Lower lobe of right lung (tissue), 2 donors: ENCODE measurements around the gene MUC22. TPM values are rescaled to one million over a fixed set of nuclear protein-coding genes. Genes with fewer than 3 reads are reported as not detected.
"Not testable (repeated sequence)": the region's sequence is repeated elsewhere in the genome, so short reads cannot be mapped to it uniquely, and the experiment has no call there.

Experiments used
- ATAC-seq, 2 donors: fragments of 200-7000 bp; cut with Tn5 transposase; one replicate each; pipeline ENCODE4 v1.9.1; 2020 to 2022; ENCODE audit warnings: mild to moderate bottlenecking in 2 of 2, moderate library complexity in 2 of 2
- DNase-seq: peaks from one replicate; pipeline ENCODE4 v3.0.0-alpha.2; 2020
- H3K27ac ChIP-seq: fragments of 200-600 bp; one replicate; pipeline ENCODE4 v1.8.0; 2022
- H3K27me3 ChIP-seq: fragments of 200-600 bp; one replicate; pipeline ENCODE4 v1.8.0; 2022; ENCODE audit warnings: low read depth
- H3K36me3 ChIP-seq: fragments of 200-600 bp; one replicate; pipeline ENCODE4 v1.8.0; 2022; ENCODE audit warnings: mild to moderate bottlenecking
- H3K4me1 ChIP-seq: fragments of 200-600 bp; one replicate; pipeline ENCODE4 v1.8.0; 2022
- H3K4me3 ChIP-seq: fragments of 200-600 bp; one replicate; pipeline ENCODE4 v1.8.0; 2022; ENCODE audit warnings: mild to moderate bottlenecking
- H3K9me3 ChIP-seq: fragments of 200-600 bp; one replicate; pipeline ENCODE4 v1.8.0; 2022
- intact Hi-C: fragments of 100-400 bp; cut with DNase I; formaldehyde crosslinking; loops from one replicate; pipeline ENCODE4 v1.11.0; 2022
- total RNA-seq: library from RNA; stranded (reverse); fragmentation: NEBNext Ultra II Directional; extraction: Animal tissue kit (Norgen Biotek cat#: 25700); gene quantifications from one replicate; pipeline ENCODE4 v1.2.1, GENCODE V29; 2021
- TF ChIP-seq, protein P1 (sequence below): fragments of 200-600 bp; IDR thresholded peaks from one replicate; pipeline ENCODE4 v1.8.0; 2022; ENCODE audit warnings: antibody characterized with exemption, mild to moderate bottlenecking
- donor health status: DM: no; HTN: yes; CAD: no; lungs with severe emphysema.

Gene MUC22
- total RNA-seq, 1 donor from 2014 or later, result not detected

DNA sequence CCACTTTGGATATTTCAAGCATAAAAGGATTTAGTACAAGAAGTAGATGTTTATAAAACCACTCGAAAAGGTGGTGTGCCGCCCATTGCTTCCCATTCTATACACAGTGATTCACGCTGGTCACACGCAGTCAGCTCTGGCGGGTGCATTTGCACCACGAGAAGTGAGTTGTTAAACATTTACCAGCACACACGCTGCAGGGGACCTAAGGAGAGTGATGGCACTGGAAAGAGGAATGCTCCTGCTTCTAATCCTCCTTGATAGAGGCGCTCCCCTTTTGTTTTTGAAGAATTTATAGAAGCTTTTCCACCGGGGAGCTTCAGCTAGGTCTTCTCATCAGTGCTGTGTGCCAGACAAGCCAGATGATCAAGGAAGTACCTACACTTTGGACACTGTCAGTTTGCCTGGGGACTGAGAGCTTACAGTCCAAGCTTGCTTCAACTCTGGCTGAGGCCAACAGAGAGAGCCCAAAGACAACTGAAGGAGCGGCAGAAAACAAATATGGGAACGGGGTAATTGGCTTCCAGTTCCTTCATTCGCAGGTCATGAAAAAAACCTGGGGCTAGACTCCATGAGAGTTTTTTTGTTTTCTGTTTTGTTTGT is 31.2 kb downstream of the MUC22 start:
- no peaks in the 10 kb centered on the region for H3K9me3 ChIP-seq
- H3K27ac ChIP-seq, result no peak overlapping the region
- no peak overlapping the region for H3K4me3 ChIP-seq
- intact Hi-C loops, result no loop called here
- peak; percentile 48 to 87 for ATAC-seq
- TF ChIP-seq, protein P1, sequence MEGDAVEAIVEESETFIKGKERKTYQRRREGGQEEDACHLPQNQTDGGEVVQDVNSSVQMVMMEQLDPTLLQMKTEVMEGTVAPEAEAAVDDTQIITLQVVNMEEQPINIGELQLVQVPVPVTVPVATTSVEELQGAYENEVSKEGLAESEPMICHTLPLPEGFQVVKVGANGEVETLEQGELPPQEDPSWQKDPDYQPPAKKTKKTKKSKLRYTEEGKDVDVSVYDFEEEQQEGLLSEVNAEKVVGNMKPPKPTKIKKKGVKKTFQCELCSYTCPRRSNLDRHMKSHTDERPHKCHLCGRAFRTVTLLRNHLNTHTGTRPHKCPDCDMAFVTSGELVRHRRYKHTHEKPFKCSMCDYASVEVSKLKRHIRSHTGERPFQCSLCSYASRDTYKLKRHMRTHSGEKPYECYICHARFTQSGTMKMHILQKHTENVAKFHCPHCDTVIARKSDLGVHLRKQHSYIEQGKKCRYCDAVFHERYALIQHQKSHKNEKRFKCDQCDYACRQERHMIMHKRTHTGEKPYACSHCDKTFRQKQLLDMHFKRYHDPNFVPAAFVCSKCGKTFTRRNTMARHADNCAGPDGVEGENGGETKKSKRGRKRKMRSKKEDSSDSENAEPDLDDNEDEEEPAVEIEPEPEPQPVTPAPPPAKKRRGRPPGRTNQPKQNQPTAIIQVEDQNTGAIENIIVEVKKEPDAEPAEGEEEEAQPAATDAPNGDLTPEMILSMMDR, result no peak
- no peak for DNase-seq
- no peaks in the 10 kb centered on the region for H3K27me3 ChIP-seq
- H3K36me3 ChIP-seq, result no peaks in the 10 kb centered on the region
- H3K4me1 ChIP-seq, result peaks cover 9% of the 10 kb centered on the region

DNA sequence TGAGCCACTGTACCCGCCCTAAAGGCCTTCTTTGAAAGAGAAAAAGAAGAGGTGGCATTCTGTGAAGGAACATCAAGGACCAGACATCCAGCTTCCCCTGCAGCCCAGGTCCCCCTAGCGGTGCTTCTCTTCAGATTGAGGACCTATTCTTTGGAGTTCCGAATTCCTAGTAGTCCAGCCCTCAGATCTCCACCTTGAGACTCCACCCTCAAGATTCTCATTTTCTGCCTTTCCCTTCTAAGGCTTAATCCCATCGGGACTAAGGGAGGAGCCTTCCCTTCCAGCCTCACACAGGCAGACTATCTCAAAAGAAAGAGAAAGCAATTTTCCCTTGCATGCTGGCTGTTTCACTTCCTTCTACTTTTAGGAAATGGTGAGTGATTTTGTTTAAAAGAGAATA is 32.5 kb downstream of the MUC22 start:
- intact Hi-C loops, result no loop called here
- DNase-seq, result peak; percentile 54
- H3K4me3 ChIP-seq, result no peak overlapping the region
- no peaks in the 10 kb centered on the region for H3K36me3 ChIP-seq
- TF ChIP-seq, protein P1, result peak; percentile 46
- no peaks in the 10 kb centered on the region for H3K9me3 ChIP-seq
- peak; percentile 58 to 70 for ATAC-seq
- H3K27ac ChIP-seq, result no peak overlapping the region
- H3K4me1 ChIP-seq, result peaks cover 9% of the 10 kb centered on the region
- no peaks in the 10 kb centered on the region for H3K27me3 ChIP-seq

DNA sequence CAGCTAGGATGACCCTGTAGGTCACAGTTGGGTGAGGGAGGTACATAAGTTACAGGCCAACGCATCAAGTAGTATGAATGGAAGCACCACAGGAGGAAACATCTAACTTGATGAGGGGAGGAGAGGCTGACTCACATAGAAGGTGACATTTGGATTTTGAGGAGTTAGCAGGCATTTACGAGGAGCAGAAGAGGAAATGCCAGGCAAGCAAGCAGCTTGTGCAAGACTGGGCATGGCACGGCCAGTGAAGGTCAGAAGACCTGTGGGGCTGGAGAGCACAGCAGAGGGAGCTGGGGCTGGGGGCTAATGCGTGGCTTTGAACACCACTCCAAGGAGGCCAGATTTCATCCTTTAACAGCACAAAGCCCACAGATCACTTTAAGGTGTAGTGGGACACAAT is 37.8 kb downstream of the MUC22 start:
- peak in 1 of 2 donors; percentile 25 for ATAC-seq
- H3K4me1 ChIP-seq, result peaks cover 5% of the 10 kb centered on the region
- H3K9me3 ChIP-seq, result no peaks in the 10 kb centered on the region
- no peaks in the 10 kb centered on the region for H3K36me3 ChIP-seq
- H3K27ac ChIP-seq, result no peak overlapping the region
- TF ChIP-seq, protein P1, result no peak
- no peak overlapping the region for H3K4me3 ChIP-seq
- intact Hi-C loops, result no loop called here
- DNase-seq, result no peak
- no peaks in the 10 kb centered on the region for H3K27me3 ChIP-seq

DNA sequence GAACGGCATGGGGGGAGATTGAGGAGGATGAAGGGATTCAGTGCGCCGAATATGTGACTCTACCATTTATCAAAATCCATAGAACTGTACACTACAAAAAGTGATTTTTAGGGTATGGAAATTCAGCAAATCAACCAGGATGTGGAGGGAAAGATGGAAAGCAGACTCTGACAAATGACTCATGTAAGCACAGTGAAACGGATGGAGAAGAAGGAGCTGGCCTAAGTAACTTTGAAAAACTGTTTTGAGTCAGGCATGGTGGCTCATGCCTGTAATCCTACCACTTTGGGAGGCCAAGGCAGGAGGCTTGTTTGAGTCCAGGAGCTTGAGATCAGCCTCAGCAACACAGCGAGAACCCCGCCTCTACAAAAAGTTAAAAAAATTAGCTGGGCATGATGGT is 39.2 kb downstream of the MUC22 start:
- DNase-seq (no peak), ATAC-seq (no peak)
- H3K4me1 ChIP-seq, result peaks cover 6% of the 10 kb centered on the region
- H3K36me3 ChIP-seq, result no peaks in the 10 kb centered on the region
- H3K27ac ChIP-seq, result no peak overlapping the region
- H3K9me3 ChIP-seq, result no peaks in the 10 kb centered on the region
- TF ChIP-seq, protein P1, result no peak
- no peaks in the 10 kb centered on the region for H3K27me3 ChIP-seq
- no peak overlapping the region for H3K4me3 ChIP-seq
- intact Hi-C loops, result no loop called here

DNA sequence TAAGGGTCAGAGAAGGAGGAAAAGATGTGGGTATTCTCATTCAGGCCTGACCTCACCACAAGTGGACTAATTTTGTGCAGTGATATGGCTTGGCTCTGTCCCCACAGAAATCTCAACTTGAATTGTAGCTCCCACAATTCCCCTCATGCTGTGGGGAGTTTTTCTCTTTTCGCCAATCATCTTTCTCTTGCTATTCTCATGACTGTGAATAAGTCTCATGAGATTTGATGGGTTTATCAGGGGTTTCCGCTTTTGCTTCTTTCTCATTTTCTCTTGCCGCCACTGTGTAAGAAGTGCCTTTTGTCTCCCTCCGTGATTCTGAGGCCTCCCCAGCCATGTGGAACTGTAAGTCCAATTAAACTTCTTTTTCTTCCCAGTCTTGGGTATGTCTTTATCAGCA is 42.9 kb downstream of the MUC22 start:
- H3K9me3 ChIP-seq, H3K27ac ChIP-seq, H3K4me3 ChIP-seq, H3K36me3 ChIP-seq, H3K27me3 ChIP-seq, intact Hi-C loops, DNase-seq, ATAC-seq: not testable (repeated sequence)
- H3K4me1 ChIP-seq, result peaks cover 11% of the 10 kb centered on the region

DNA sequence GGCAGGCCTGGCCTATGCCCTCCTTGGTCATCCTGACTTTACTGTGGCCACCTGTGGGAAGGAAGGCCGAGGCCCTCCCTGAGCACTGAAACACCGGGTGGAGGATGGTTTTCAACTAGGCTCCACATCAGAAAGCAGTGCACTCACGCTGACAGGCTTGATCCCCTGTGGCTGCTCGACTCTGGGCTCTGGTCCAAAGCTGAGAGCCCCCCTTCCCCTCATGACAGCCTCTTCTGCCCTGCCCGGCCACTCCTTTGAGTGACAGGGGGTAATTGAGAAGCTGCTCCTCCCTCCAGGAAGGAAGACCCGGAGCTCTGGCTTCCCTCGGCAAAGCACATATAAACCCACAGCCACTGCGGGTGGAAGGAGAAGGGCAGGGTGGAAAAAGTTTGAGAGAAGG is 43.6 kb downstream of the MUC22 start:
- peaks cover 11% of the 10 kb centered on the region for H3K4me1 ChIP-seq
- intact Hi-C loops, result no loop called here
- no peaks in the 10 kb centered on the region for H3K36me3 ChIP-seq
- no peaks in the 10 kb centered on the region for H3K9me3 ChIP-seq
- TF ChIP-seq, protein P1, result no peak
- H3K27me3 ChIP-seq, result no peaks in the 10 kb centered on the region
- DNase-seq (no peak), ATAC-seq (peak in 1 of 2 donors; percentile 29)
- H3K4me3 ChIP-seq, result no peak overlapping the region
- H3K27ac ChIP-seq, result no peak overlapping the region
